ENCODE results near the gene EMC8.
"Not testable (repeated sequence)": the region's sequence is repeated elsewhere in the genome, so short reads cannot be mapped to it uniquely, and the experiment has no call there.

Gene EMC8

DNA sequence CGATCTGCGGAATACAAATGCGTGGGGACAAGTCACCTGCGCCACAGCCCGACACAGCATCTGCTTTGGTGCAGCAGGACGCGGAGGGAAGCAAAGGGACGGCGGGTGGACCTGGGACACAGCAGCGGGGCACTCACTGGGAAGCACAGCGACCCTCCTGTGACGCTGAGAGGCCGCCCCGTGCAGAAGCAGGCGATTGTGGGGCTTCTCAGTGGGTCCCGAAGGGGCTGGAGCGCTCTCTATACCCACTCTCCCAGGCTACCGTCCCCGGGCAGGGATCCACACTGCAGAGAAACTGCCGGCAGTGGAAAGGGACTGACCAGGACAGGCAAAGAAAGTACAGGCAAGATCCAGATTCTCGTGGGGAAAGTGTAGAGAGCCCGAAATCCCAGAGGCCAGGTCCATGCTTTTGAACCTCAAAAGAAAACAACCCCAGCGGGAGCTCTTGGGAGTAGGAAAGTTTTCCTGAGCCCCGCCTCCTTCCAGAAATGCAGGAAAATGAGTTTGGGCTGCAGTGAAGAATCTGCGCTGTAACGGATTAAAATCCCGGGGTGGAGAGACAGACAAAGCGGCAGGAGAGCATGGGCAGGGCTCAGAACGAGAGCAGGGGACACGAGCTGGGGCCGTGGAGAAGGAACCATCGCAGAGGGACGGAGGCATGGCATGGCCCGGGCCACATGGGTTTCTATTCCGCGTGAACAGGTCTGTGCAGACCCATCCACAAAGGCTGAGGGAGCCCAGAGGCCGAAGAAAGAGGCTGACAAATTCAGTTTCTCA lies 12.9 kb upstream of the EMC8 start:
- no peak for DNase-seq

DNA sequence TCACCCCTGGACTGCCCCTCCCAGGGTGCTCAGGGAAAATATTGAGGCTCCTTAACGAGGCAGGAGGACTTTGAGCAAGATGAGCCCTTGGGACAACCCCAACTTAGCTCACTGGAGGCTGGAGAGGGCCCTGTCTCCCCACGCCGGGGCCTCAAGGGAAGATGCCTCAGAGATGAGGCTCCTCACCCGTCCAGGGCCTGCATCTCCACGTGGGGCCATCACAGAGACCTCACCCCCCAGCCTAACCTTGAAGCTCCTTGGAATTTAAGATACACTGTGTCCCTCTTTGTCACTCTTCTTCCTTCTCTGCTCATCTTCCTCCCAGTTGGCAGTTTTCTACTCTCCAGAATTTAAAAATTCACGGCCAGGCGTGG lies 11.4 kb upstream of the EMC8 start:
- no peak for DNase-seq

DNA sequence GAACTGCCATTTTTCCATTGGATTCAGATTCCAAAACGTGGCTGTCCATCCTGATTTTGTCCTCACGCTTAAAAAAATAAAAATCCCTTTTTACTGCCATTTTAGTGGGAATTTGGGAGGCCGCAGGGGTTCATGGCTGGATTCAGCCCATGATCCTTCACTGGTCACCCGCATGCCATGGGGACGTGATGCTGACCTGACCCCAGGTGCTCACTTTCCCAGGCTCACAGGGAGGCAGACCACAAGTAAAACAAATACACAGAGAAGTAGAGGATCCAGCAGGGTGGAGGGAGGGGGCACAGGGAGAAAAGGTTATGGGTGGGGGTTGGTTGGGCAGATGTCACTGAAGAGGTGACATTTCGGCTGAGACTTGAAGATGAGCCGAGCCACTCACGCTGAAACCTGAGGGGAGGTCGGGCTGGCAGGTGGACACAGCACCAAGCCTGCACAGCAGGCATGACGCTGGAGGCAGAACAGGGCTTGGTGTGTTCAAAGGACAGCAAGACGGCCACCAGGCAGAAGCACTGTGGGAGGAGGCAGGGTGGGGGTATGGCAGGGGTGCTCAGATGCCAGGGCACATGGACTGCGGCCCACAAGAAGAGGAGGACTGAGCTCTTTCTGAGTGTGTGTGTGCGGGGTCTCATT lies 10.9 kb upstream of the EMC8 start:
- DNase-seq, result no peak

DNA sequence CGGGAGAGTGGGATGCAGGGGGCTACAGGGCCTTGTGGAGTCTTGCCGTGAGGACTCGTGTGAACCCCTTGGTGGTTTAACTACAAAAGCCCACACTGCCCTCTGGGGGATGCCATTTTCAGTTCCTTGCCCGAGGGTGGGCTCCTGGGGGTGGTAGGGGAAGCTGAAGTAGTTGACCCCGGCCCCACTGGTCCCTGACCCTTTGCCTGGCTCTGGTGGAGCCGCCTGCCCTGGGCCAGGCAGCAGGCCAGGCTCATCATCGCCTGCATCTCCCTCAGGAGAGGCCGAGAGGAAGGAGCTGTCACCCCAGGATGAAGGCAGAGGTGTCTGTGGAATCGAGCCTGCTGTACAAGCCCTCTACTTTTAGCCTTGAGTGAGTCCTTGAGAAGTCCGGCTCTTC lies 10.3 kb upstream of the EMC8 start:
- DNase-seq, result no peak

DNA sequence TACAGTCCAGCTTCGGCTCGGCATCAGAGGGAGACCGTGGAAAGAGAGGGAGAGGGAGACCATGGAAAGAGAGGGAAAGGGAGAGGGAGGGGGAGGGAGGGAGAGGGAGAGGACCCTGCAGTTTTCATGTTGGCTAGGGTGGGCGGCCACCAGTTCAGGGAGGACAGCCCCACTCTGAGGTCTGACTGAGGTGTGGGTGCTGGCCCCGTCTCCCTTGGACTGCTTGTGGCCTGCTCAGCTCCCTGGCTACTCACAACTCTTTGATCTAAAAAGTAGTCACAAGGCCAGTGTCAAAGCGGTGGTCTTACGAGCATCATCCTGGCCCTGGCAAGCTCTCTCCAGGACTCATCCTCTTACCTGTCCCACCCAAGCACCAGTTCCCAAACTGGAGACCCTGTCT lies 9.6 kb upstream of the EMC8 start:
- no peak for DNase-seq

DNA sequence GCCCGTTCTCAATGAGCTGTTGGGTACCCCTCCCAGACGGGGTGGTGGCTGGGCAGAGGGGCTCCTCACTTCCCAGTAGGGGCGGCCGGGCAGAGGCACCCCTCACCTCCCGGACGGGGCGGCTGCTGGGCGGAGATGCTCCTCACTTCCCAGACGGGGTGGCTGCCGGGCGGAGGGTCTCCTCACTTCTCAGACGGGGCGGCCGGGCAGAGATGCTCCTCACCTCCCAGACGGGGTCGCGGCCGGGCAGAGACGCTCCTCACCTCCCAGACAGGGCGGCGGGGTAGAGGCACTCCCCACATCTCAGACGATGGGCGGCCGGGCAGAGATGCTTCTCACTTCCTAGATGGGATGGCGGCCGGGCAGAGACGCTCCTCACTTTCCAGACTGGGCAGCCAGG lies 8.8 kb upstream of the EMC8 start:
- not testable (repeated sequence) for DNase-seq

DNA sequence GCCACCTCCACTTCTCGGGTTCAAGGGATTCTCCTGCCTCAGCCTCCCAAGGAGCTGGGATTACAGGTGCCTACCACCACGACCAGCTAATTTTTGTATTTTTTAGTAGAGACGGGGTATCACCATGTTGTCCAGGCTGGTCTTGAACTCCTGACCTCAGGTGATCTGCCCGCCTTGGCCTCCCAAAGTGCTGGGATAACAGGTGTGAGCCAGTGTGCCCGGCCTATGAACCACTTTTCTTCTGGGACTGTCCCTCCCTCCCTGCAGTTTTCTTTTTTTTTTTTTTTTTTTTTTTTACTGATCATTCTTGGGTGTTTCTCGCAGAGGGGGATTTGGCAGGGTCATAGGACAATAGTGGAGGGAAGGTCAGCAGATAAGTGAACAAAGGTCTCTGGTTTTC lies 8.0 kb upstream of the EMC8 start:
- not testable (repeated sequence) for DNase-seq

DNA sequence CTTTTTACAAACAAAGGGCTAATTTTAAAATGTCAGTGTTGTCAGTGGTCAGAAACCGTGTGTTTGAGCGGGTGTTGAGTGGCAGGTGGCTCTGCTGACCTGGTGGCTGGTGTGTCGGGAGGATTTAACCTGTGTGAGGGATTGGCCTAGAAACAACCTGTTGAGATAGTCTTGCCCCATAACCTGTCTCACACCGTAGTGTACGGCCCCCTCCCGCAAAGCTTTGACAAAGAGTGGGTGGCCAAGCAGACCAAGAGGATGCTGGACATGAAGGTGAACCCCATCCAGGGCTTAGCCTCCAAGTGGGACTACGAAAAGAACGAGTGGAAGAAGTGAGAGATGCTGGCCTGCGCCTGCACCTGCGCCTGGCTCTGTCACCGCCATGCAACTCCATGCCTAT lies 7.2 kb upstream of the EMC8 start:
- DNase-seq, result no peak

DNA sequence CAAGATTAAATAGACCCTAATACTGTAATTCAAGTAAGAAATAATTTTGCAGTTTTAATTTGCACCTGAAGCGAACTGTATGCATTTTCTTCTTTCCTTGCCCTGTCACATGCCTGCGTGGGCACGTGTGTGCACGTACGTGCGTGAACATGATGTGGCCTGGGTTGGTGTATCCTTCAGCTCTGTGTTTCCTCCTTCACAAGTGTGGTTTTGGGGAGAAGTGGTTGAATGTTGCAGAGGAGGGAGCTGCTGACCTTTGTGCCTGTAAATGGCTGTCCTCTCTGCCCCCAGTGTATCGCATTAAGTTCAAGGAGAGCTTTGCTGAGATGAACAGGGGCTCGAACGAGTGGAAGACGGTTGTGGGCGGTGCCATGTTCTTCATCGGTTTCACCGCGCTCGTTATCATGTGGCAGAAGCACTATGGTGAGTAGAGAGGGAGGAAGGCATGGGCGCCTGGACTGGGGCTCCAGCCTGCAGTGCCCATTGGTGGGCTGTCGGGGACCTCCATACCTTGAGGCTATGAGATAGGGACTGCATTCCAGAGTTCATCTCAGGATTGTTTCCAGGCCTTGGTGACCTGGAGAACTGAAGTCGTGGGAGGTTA lies 6.2 kb upstream of the EMC8 start:
- no peak for DNase-seq

DNA sequence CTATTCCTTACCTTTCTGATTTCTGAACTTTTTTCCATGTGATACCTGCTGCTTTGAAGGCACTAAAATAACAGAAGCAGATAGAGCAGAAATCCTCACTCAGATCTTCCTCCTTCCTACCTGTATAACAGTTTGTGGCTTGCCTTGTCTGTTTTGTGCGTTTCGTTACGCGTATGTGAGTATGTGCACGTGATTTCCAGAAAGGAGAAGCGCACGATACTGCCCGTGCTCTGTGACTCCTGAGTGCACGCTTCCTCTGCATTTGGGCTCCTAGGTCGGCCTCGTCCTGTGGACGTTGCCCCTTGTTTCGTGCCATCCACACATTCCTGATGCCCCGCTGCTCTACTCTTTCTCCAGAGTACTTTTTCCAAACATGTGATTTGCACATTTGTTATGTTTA lies 4.2 kb upstream of the EMC8 start:
- DNase-seq, result no peak

DNA sequence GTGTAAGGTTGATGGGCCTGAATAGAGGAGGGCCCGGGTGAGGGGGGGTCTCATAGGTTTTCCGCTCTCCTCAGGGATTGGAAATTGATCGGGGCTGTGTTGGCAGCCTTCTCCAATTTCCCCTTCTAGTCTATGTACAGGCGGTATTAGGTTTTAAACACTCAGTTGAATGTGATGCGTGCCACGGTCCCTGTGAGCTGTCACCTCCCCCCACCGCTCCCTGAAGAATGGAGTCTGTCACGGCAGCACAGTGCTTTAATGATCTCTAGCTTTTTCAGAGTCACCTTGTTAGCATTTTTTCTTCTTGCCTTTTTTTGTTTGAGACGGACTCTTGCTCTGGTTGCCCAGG lies 951 bp upstream of the EMC8 start:
- no peak for DNase-seq

DNA sequence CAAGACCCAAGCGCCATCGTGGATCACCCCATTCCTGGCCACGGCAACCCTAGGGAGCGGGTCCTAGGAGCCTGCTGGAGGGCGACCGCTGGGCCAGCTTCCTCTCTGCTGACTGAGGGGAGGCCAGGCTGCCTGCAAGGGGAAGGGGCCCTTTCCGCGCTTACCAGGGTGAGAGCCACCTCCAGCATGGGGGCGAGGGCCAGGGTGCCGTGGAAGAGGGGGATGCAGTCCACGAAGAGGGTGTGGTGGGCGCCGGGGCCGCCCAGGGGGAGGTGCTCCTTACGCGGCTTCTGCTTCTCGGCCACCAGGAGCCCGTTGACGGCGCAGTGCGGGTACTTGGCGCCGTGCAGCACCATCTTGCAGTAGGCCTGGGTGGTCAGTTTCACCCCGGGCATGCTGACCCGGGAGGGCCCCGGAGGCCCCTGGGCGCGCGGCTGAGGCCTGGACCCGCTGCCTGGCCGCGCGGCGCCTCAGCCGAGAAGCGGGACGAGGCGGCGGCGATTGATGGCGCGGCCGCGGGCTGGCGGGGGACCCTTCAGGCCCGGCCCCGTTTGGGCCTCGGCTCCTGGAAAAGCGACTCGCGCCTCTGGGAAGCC lies 345 bp downstream of the EMC8 start:
- no peak for DNase-seq

DNA sequence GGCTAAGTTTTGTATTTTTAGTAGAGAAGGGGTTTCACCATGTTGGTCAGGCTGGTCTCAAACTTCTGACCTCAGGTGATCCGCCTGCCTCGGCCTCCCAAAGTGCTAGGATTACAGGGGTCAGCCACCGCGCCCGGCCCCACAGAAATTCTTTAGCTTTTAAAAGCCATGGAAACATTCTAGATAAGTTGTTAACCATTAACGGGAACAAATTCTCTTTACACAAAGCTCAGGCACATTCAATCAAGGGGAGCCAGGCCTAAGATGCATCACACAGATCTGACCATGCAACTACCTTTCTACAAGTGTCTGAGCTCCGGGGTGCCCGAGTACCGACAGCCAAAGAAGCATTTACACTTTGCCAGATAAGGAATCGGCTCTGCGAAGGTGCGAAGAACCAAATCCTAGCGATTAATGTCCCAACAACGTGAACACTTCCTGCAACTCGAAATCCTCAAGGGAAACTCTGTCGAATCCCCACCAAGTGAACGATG lies 1.0 kb downstream of the EMC8 start:
- no peak for DNase-seq

DNA sequence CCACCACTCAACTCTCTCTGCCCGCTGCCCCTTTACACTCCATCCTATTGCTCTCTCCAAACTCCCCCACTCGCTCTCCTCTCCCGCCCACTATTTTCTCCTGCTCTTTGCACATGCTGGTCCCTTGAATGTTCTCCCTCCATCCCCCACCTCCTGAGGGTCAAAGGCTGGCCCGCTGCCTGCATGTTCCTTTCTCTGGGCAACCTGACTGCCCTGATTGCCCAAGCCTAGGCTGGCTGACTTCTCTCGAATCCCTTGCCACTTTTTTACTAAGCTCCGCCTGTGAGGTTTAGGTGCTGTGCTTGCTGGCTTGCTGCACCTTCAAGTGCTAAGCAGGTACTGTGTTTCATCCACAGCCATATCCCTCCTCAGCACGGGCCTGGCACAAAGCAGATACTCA lies 2.7 kb downstream of the EMC8 start:
- DNase-seq, result no peak

DNA sequence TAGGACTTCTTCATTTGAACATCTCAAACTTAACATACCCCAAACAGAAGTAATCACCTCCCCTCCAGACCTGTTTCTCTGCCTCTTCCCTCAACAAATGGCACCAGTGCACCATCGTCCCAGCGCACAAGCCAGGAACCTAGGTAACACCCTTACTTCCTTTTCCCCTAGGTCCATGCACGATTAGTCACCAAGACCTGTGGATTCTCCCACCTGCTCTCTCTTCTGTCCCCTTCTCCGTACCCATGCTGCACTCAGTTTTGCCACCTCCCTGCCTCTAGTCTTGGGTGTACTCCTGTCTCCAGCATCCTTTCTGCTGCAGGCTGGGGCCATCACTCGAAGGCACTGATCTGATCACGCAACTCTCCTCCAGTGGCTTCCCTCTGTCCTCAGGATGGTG lies 3.2 kb downstream of the EMC8 start:
- DNase-seq, result no peak

DNA sequence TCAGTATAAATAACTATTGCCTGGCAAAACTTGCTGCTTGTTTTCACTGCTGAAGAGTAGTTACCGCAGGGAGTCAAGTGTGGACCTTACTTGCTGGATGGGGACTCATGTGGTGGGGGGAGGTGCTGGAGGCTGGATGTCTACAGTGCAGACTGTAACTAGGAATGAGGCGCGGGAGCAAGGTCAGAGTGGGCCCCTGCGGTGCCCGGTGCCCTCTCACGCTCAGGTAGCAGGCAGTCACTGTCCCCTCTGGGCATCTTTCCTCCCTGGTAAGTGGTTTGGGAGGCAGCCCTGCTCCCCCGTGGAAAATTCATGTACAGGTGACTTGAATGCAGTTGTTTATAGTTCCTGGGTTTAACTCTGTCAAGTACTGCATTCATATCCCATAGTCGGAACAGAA lies 4.6 kb downstream of the EMC8 start:
- DNase-seq, result no peak

DNA sequence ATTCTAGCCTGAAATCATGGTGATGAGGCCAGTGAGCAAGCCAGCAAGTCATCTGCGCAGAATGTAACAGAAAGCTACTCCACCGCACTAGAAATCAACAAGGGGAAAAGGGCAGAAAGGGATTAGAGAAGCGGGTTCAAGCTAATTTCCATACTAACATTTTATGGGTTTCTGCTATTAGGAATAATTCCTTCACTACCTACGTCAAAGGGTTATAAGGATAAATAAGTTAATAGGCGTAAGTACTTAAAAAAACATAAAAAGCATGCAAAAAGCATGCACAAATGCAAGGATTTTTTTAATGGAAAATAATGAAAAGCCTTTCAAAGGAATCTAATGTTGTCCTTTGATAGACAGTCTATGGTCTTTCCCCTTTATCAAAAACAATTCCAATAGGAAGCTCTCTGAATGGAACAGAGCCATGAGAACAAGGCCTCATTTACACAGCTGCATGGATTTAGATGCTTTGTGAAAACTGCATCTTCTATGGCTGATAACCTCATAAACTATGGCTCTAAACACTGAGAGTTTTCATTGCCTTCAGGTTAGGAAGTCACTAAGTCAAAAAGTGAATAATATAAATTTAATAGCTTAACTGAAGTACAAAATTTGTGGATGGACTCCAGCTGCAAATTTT lies 5.6 kb downstream of the EMC8 start:
- DNase-seq, result no peak

DNA sequence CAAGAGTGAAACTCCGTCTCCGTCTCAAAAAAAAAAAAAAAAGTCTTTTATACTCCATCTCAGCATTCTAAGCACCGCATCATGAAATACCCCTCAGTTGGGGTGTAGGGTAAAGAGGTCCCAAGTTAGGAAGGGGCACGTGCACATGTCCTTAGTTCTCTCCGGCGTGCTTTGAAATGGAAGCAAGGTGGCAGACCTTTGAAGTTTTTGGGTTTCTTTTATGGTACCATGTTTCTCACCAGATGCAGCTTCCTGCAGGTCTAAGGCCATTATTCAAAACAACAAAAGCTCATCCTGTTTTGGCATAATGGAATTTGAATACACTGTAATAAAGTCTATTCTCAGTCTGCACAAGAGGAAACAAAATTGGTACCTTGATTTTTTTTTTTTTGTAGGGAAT lies 9.6 kb downstream of the EMC8 start:
- no peak for DNase-seq

DNA sequence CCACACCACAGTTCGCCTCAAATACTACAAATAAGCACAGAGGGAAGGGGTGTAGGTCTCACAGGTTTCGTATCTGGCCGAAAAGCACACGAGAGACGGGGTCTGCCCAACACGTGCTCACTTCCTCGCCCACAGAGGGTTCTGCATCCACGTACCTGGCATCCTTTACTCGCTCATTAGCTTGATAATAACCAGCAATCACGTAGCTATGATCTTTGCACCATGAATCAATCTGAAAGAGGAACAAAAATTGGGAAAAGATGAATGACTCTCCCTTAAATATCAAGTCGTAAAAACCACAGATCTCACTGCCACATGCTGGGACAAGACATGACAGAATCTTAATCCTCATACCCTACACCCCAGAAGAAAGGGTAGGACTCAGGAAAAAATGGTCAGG lies 10.5 kb downstream of the EMC8 start:
- DNase-seq, result no peak

DNA sequence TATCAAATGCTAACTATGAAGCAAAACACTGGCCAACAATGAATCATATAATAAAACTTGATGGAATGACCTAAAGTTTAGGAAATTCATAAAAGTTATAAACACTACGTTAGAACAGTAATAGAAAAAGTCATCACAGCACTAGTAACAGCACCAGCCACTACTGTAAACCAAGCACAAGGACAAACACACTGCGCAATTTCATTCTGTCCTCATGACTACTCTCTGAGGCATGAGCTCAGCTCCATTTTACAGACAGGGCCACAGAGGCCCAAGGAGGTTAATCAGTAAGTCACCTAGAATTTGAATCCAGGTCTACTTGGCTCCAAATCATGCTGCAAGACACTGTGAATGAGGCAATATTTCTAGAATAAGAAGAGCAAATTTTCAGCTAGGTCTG lies 13.4 kb downstream of the EMC8 start:
- DNase-seq, result no peak

DNA sequence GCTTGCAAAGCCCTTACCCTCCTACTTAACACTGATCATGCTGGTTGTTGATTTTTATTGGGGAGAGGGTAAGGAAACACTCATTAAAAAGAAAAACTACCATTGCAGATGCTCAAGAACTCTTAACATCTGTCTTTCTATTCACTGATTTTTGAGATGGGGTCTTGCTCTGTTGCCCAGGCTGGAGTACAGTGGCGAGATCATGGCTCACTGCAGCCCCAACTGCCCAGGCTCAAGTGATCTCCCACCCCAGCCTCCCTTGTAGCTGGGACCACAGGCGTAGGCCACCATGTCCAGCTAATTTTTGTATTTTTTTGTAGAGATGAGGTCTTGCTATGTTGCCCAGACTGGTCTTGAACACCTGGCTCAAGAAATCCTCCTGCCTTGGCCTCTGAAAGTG lies 14.5 kb downstream of the EMC8 start:
- no peak for DNase-seq

DNA sequence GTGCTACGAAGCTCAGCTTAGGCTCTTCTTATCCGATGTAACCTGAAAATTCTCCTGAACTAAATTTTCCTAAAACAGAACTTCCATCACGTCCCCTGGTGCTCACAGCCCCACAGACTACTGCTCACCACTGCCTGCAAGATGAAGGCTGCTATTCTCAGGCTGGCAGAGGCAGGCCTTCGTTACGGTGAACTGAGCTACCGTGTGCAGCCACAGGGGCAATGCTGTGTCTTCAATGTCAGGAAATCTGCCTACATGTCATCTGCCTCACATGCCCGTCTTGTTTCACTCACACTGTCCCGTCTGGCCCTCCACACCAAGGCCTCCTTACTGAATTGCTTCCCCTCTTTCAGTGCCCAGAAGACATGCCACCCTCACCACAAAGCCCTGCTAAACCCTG lies 15.9 kb downstream of the EMC8 start:
- no peak for DNase-seq

DNA sequence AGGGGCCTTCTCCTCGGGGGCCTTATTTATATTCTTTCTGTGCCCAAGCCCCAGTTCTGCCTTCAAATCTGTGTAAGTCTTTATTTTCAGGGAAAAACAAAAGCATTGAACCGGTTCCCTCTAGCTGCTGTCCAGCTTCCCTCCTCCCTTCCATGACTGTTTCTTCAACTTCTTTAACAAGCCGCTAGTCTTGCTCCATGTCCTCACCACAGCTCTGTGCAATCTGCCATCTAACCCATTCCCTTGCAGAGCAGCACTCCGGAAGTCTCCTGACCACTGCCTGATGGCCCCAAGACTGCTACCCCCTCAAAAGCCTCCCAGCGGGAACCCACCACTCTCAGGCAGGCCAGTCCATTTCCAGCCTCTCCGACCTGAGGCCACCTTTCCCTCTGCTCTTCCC lies 16.9 kb downstream of the EMC8 start:
- no peak for DNase-seq
